HepG2 (cell line): ENCODE data around the gene ZNF384. TPM values are rescaled to one million over a fixed set of nuclear protein-coding genes. Genes with fewer than 3 reads are reported as not detected.

Experiments used
- ATAD3A ChIP-seq: sonication (generic); formaldehyde crosslinking; IDR thresholded peaks from 2 replicates; pipeline ENCODE4 v1.4.0; 2020; ENCODE audit warnings: missing genetic modification reagents
- ATF1 ChIP-seq: IDR thresholded peaks from 2 replicates; pipeline ENCODE4 v1.6.1; 2016; ENCODE audit warnings: mild to moderate bottlenecking, control low read depth
- FOXK1 ChIP-seq: sonication (generic); formaldehyde crosslinking; IDR thresholded peaks from 2 replicates; pipeline ENCODE4 v1.4.0; 2020; ENCODE audit warnings: low read depth, missing genetic modification reagents, borderline replicate concordance
- GTF3A ChIP-seq: sonication (generic); formaldehyde crosslinking; conservative IDR thresholded peaks from 2 replicates; pipeline ENCODE4 v1.4.0; 2020; ENCODE audit warnings: mild to moderate bottlenecking, missing genetic modification reagents
- HOXD1 ChIP-seq: sonication (generic); formaldehyde crosslinking; IDR thresholded peaks from 2 replicates; pipeline ENCODE4 v1.5.0; 2020; ENCODE audit warnings: missing genetic modification reagents
- IRF1 ChIP-seq: sonication (generic); formaldehyde crosslinking; IDR thresholded peaks from 2 replicates; pipeline ENCODE4 v1.4.0; 2020; ENCODE audit warnings: low read depth, mild to moderate bottlenecking, missing genetic modification reagents
- KDM3A ChIP-seq: IDR thresholded peaks from 2 replicates; pipeline ENCODE4 v1.6.1; 2018; ENCODE audit warnings: low read depth, missing compliant biosample characterization
- MTA1 ChIP-seq: sonication (generic); formaldehyde crosslinking; IDR thresholded peaks from 2 replicates; pipeline ENCODE4 v1.4.0; 2020; ENCODE audit warnings: missing genetic modification reagents, mild to moderate bottlenecking, borderline replicate concordance
- TOE1 ChIP-seq: sonication (generic); formaldehyde crosslinking; IDR thresholded peaks from 2 replicates; pipeline ENCODE4 v1.4.0; 2020; ENCODE audit warnings: mild to moderate bottlenecking, missing genetic modification reagents
- YEATS4 ChIP-seq: sonication (generic); formaldehyde crosslinking; IDR thresholded peaks from 2 replicates; pipeline ENCODE4 v1.4.0; 2020; ENCODE audit warnings: missing genetic modification reagents, borderline replicate concordance
- ZBTB21 ChIP-seq: sonication (generic); formaldehyde crosslinking; IDR thresholded peaks from 2 replicates; pipeline ENCODE4 v1.4.0; 2020; ENCODE audit warnings: missing genetic modification reagents
- ZBTB44 ChIP-seq: sonication (generic); formaldehyde crosslinking; IDR thresholded peaks from 2 replicates; pipeline ENCODE4 v1.4.0; 2020; ENCODE audit warnings: missing genetic modification reagents
- ZFP62 ChIP-seq: sonication (generic); formaldehyde crosslinking; IDR thresholded peaks from 2 replicates; pipeline ENCODE4 v1.4.0; 2020; ENCODE audit warnings: missing genetic modification reagents
- ZFX ChIP-seq: sonication (generic); formaldehyde crosslinking; IDR thresholded peaks from 2 replicates; pipeline ENCODE4 v1.4.0; 2020; ENCODE audit warnings: mild to moderate bottlenecking, low read depth, missing genetic modification reagents, moderate library complexity
- ZNF784 ChIP-seq: sonication (generic); formaldehyde crosslinking; IDR thresholded peaks from 2 replicates; pipeline ENCODE4 v1.5.1; 2020; ENCODE audit warnings: missing genetic modification reagents, mild to moderate bottlenecking, borderline replicate concordance
- polyA plus RNA-seq, 8 experiments: library from polyadenylated mRNA; depleted of rRNA in 3 of 8; stranded (reverse) in 7 of 8; unstranded in 1 of 8; fragments of >200 nt; fragmentation: Illumina TruSeq in 4 of 8; extraction: Trizol in 4 of 8; gene quantifications; 2 replicates each; pipeline versions ENCODE4 v1.2.1 to v1.2.3, GENCODE V29; 2011 to 2016; ENCODE audit warnings: low read depth in 4 of 8, missing spikeins in 1 of 8, mixed read lengths in 1 of 8; ENCODE audit not compliant: insufficient read depth in 1 of 8
- total RNA-seq, 5 experiments: library from RNA; depleted of rRNA; stranded (reverse); fragments of >200 nt; fragmentation: Illumina TruSeq; extraction: Trizol; gene quantifications; 2 replicates each; pipeline ENCODE4 v1.2.3, GENCODE V29; 2016; ENCODE audit warnings: low read depth in 1 of 5
- TF ChIP-seq, protein P1 (sequence below): sonication (generic); formaldehyde crosslinking; IDR thresholded peaks from 2 replicates; pipeline ENCODE4 v1.8.1; 2023; ENCODE audit warnings: mild to moderate bottlenecking, missing genetic modification reagents, borderline replicate concordance
- TF ChIP-seq, protein P2 (sequence below): sonication (generic); formaldehyde crosslinking; IDR thresholded peaks from 2 replicates; pipeline ENCODE4 v1.5.1; 2020; ENCODE audit warnings: mild to moderate bottlenecking, missing genetic modification reagents, moderate library complexity
- TF ChIP-seq, protein P3 (sequence below): sonication (generic); formaldehyde crosslinking; IDR thresholded peaks from 2 replicates; pipeline ENCODE4 v1.4.0; 2020; ENCODE audit warnings: missing genetic modification reagents
- TF ChIP-seq, protein P4 (sequence below), 2 experiments: sonication (generic) in 1 of 2; formaldehyde crosslinking in 1 of 2; IDR thresholded peaks; 2 replicates each; pipeline versions ENCODE4 v1.4.0 to v1.6.1; 2018 to 2020; ENCODE audit warnings: missing genetic modification reagents in 2 of 2, borderline replicate concordance in 1 of 2, low read depth in 1 of 2, mild to moderate bottlenecking in 1 of 2, missing biosample characterization in 1 of 2

ZNF384 gene
- total and polyA plus RNA-seq, 2 of the 13 experiments (the other 11 are each of a cell fraction or from before 2014, with no cell fraction given) = 23.6 to 55.3 TPM

DNA sequence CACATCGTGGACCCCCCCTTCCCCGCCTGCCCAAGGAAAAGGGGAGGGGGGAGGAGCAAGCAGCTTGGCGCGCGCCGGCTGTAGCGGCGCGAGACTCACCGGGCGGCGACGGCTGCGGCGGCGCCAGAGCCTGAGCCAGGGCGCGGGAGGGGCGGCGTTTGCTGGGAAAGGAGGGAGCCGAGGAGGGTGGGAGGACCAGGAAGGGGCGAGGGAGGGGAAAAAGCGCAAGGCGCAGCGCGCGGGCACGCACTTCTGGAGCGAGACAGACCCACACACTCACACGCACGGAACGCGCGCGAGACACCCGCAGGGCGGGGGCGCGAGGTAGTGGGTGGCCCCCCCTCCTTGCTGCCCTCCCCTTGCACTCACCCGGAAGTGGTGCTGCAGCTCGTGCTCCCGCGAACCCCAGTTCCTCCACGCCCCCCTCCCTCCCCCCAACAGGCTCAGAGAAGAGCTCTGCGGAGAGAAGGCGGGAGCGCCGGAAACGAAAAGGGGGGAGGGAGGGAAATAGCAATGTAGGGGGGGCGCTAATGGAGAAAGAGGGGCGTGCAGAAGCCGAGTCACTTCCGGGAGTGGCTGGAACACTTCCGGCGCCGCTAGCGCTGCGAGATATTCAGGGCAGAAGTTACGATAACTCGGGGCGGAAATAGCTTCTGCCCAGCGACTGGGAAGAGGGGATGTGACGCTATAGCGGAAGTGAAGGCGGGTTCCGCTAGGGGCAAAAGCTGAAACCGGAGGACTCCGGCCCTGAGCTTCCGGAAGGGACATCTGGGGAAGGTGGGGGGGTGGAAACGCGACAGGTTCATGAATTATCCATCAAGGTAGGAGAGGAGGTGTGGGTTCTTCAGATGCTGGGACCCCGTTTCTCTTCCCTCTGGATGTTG, at the start of gene ZNF384 (continued):
- TF ChIP-seq, protein P1, sequence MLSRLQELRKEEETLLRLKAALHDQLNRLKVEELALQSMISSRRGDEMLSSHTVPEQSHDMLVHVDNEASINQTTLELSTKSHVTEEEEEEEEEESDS = no peak
- TF ChIP-seq, protein P2, sequence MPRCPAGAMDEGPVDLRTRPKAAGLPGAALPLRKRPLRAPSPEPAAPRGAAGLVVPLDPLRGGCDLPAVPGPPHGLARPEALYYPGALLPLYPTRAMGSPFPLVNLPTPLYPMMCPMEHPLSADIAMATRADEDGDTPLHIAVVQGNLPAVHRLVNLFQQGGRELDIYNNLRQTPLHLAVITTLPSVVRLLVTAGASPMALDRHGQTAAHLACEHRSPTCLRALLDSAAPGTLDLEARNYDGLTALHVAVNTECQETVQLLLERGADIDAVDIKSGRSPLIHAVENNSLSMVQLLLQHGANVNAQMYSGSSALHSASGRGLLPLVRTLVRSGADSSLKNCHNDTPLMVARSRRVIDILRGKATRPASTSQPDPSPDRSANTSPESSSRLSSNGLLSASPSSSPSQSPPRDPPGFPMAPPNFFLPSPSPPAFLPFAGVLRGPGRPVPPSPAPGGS (CRISPR knock-in tag) = peak; percentile 69; the same call in 1 of the 2 replicates
- peak; percentile 97 for TF ChIP-seq ATF1 (CRISPR knock-in tag)
- TF ChIP-seq ZBTB44 (CRISPR knock-in tag) = no peak; the same call in 1 of the 2 replicates
- TF ChIP-seq ZFP62 (CRISPR knock-in tag) = no peak
- peak; percentile 29; the same call in 1 of the 2 replicates for TF ChIP-seq MTA1 (CRISPR knock-in tag)
- no peak for TF ChIP-seq GTF3A (CRISPR knock-in tag)
- peak; percentile 45; the same call in 1 of the 2 replicates for TF ChIP-seq ZFX
- TF ChIP-seq KDM3A (CRISPR knock-in tag) = 0 out of 2 replicates have a peak, but pooled peaks have one; percentile 20
- no peak for TF ChIP-seq TOE1 (CRISPR knock-in tag)
- peak; percentile 79 for TF ChIP-seq YEATS4
- no peak for TF ChIP-seq IRF1 (CRISPR knock-in tag)
- TF ChIP-seq, protein P3, sequence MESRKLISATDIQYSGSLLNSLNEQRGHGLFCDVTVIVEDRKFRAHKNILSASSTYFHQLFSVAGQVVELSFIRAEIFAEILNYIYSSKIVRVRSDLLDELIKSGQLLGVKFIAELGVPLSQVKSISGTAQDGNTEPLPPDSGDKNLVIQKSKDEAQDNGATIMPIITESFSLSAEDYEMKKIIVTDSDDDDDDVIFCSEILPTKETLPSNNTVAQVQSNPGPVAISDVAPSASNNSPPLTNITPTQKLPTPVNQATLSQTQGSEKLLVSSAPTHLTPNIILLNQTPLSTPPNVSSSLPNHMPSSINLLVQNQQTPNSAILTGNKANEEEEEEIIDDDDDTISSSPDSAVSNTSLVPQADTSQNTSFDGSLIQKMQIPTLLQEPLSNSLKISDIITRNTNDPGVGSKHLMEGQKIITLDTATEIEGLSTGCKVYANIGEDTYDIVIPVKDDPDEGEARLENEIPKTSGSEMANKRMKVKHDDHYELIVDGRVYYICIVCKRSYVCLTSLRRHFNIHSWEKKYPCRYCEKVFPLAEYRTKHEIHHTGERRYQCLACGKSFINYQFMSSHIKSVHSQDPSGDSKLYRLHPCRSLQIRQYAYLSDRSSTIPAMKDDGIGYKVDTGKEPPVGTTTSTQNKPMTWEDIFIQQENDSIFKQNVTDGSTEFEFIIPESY = no peak
- peak; percentile 69; the same call in 1 of the 2 replicates for TF ChIP-seq FOXK1 (CRISPR knock-in tag)
- TF ChIP-seq, protein P4, sequence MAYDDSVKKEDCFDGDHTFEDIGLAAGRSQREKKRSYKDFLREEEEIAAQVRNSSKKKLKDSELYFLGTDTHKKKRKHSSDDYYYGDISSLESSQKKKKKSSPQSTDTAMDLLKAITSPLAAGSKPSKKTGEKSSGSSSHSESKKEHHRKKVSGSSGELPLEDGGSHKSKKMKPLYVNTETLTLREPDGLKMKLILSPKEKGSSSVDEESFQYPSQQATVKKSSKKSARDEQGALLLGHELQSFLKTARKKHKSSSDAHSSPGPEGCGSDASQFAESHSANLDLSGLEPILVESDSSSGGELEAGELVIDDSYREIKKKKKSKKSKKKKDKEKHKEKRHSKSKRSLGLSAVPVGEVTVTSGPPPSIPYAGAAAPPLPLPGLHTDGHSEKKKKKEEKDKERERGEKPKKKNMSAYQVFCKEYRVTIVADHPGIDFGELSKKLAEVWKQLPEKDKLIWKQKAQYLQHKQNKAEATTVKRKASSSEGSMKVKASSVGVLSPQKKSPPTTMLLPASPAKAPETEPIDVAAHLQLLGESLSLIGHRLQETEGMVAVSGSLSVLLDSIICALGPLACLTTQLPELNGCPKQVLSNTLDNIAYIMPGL (CRISPR knock-in tag; IDR thresholded peaks at IDR 0.05; ENCODE audit: borderline replicate concordance in 1 of 2, low read depth in 1 of 2) = peak; percentile 61 to 91
- peak; percentile 75; the same call in 1 of the 2 replicates for TF ChIP-seq ZNF784 (CRISPR knock-in tag)
- TF ChIP-seq HOXD1 = no peak
- peak; percentile 94 for TF ChIP-seq ZBTB21
- no peak for TF ChIP-seq ATAD3A
